B cell (primary cell): ENCODE measurements around the gene SLTM.

Experiments used
- CTCF ChIP-seq: fragments of 200-600 bp; IDR thresholded peaks from one replicate; pipeline ENCODE4 v1.8.0; 2022; ENCODE audit warnings: antibody characterized with exemption, mild to moderate bottlenecking
- EZH2 ChIP-seq: IDR thresholded peaks from 2 replicates; pipeline ENCODE4 v1.6.1; 2012; ENCODE audit warnings: borderline replicate concordance, low read depth, mild to moderate bottlenecking, moderate library complexity, low read length; ENCODE audit not compliant: insufficient read depth, poor library complexity, severe bottlenecking

DNA sequence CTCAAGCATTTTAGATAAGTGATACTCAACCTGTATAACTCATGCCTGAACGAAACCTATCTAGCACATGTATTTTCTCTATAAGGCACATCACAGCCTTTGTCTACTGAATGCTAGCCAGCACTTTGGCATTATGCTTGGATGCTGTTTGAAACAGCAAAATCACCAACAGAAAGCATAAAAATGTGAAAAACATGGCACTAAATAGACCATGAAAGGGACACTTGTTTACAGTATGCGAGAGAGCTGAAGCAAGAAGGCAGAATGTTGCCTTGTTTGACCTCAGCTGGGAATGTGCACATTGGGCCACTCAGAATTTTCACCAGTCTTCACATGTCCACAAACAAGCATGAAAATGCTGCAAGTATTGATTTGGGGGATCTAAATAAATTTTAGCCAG, 102.9 kb downstream of the SLTM start:
- TF ChIP-seq CTCF (no peak), EZH2 (no peak)
